ENCODE data around the gene IDH1. TPM values are rescaled to one million over a fixed set of nuclear protein-coding genes. Genes with fewer than 3 reads are reported as not detected.
A peak's percentile ranks its signal among the peaks of the same experiment; 100 is the strongest.

IDH1 gene
- total and polyA plus RNA-seq, 10 of the 15 experiments (the other 5 are each of a cell fraction or from before 2014, with no cell fraction given) = 39.0 to 114 (median 55.0) TPM

- ChIA-PET POLR2A (interaction anchor here (0.6 to 5.7 kb wide), 12 partner anchors 9 to 100 kb away, joined by 3 to 68 read pairs (median 4); partner anchors contain the start of gene IDH1), CTCF (interaction anchor here (1.0 to 6.2 kb wide), 7 partner anchors 8 to 54 kb away, joined by 3 to 69 read pairs (median 4); partner anchors contain the start of gene IDH1), SMC1A (ENCODE audit: uncharacterized antibody, unreplicated experiment) (interaction anchor here (0.7 to 8.9 kb wide), 10 partner anchors 9 to 641 kb away, joined by 3 to 77 read pairs (median 3); partner anchors contain the start of genes IDH1 and METTL21A), RAD21 (ENCODE audit: unreplicated experiment) (interaction anchor here (0.7 to 5.3 kb wide), 12 partner anchors 8 to 100 kb away, joined by 3 to 43 read pairs (median 4); partner anchors contain the start of gene IDH1)
- H3K9me3 ChIP-seq (replicated peaks; ENCODE audit: control insufficient read depth, insufficient read depth, low read length) = no peaks in the 10 kb centered on the region
- peaks cover 39% of the 10 kb centered on the region for H3K79me2 ChIP-seq (ENCODE audit: control insufficient read depth, insufficient read depth, low read length)
- H2AFZ ChIP-seq (ENCODE audit: control insufficient read depth, low read depth, low read length) = peak within 1 kb of the TSS; percentile 91
- H3K4me2 ChIP-seq (ENCODE audit: control insufficient read depth, insufficient read depth) = peak within 1 kb of the TSS; percentile 88
- in situ Hi-C loops (cut with MboI) (no loop called here), intact Hi-C loops (cut with micrococcal nuclease; ENCODE audit: unreplicated experiment) (loop anchor here (1.0 to 10.0 kb wide), 5 partner anchors 11 to 731 kb away; partner anchors contain the start of genes IDH1 and METTL21A)
- FAIRE-seq (peak; percentile 89), ATAC-seq (peak; percentile 92), DNase-seq (ENCODE audit: low read depth, low spot score) (peak; percentile 91)
- H3K9ac ChIP-seq (ENCODE audit: control insufficient read depth, insufficient read depth, low read length) = peak within 1 kb of the TSS; percentile 86
- H4K20me1 ChIP-seq (ENCODE audit: control insufficient read depth, insufficient read depth) = no peaks in the 10 kb centered on the region
- 2% methylated on average over 45 of the region's 50 CpGs for WGBS (ENCODE audit: insufficient coverage, insufficient replicate concordance, low lambda C conversion rate, missing lambda C conversion rate)
- peak within 1 kb of the TSS; percentile 86 for H3K4me3 ChIP-seq
- H3K36me3 ChIP-seq (ENCODE audit: control insufficient read depth in 2 of 2, insufficient read depth in 2 of 2, low read length in 1 of 2) = no peaks in the 10 kb centered on the region
- H3K27me3 ChIP-seq (replicated peaks in 1 of 2; ENCODE audit: control insufficient read depth in 2 of 2, insufficient read depth in 2 of 2, low read length in 1 of 2) = no peaks in the 10 kb centered on the region
- H3K4me1 ChIP-seq (ENCODE audit: control insufficient read depth, insufficient read depth, low read length) = peaks cover 8% of the 10 kb centered on the region
- BruUV-seq (replicated peaks) = no TSS peak
- H3K27ac ChIP-seq (ENCODE audit: control insufficient read depth, insufficient read depth) = peak within 1 kb of the TSS; percentile 93
- peak; percentile 70 to 97 for TF ChIP-seq SRF (IDR thresholded peaks at IDR 0.05; ENCODE audit: low read depth in 2 of 2, low read length in 2 of 2)
- TF ChIP-seq YY1 (IDR thresholded peaks at IDR 0.05; ENCODE audit: low read depth, low read length) = peak; percentile 79; the same call in 1 of the 2 replicates
- TF ChIP-seq ATF2 (IDR thresholded peaks at IDR 0.05; ENCODE audit: low read length) = no peak
- no peak for TF ChIP-seq E2F4 (IDR thresholded peaks at IDR 0.05; ENCODE audit: low read depth, low read length)
- peak; percentile 35 to 71; a peak in 3 of 4 replicates for TF ChIP-seq EP300 (IDR thresholded peaks at IDR 0.05; ENCODE audit: borderline replicate concordance in 1 of 2, control insufficient read depth in 1 of 2, low read depth in 2 of 2, low read length in 2 of 2)
- peak; percentile 53 for TF ChIP-seq SP1 (IDR thresholded peaks at IDR 0.05; ENCODE audit: low read depth, low read length)
- TF ChIP-seq BHLHE40 (IDR thresholded peaks at IDR 0.05; ENCODE audit: borderline replicate concordance in 1 of 2, low read depth in 2 of 2, low read length in 1 of 2) = peak; percentile 93 to 96
- TF ChIP-seq CEBPB (IDR thresholded peaks at IDR 0.05; ENCODE audit: borderline replicate concordance in 1 of 2, low read depth in 2 of 2, low read length in 2 of 2) = no peak
- no peak; the same call in none of the 2 replicates for TF ChIP-seq NFIC (IDR thresholded peaks at IDR 0.05; ENCODE audit: low read depth, low read length)
- TF ChIP-seq ESRRA (IDR thresholded peaks at IDR 0.05; ENCODE audit: low read length) = no peak
- TF ChIP-seq PKNOX1 (IDR thresholded peaks at IDR 0.05) = no peak
- no peak for TF ChIP-seq ZNF622 (IDR thresholded peaks at IDR 0.05)
- TF ChIP-seq SUPT20H (IDR thresholded peaks at IDR 0.05; ENCODE audit: borderline replicate concordance, control insufficient read depth, low read depth, low read length) = no peak
- TF ChIP-seq ZNF274 (IDR thresholded peaks at IDR 0.05; ENCODE audit: insufficient read depth, insufficient read length) = no peak
- peak; percentile 88 for TF ChIP-seq EED (IDR thresholded peaks at IDR 0.05; ENCODE audit: low read depth)
- TF ChIP-seq POU2F2 (IDR thresholded peaks at IDR 0.05; ENCODE audit: borderline replicate concordance, low read depth, low read length) = no peak; the same call in 1 of the 3 replicates
Measured at GRCh38 chr2:208265801-208266552, 11.1 kb upstream of the IDH1 start, which contains the start of gene PIKFYVE. PIKFYVE (plus strand) TSS chr2:208266255; CDS start chr2:208271520, 5,265 bp downstream.
